GM19468 (cell line): ENCODE results near the gene ARIH2.

Experiments
- ATAC-seq: cut with Tn5 transposase; IDR thresholded peaks from one replicate; pipeline ENCODE4 v1.9.1; 2021; ENCODE audit warnings: mild to moderate bottlenecking, moderate library complexity, moderate number of reproducible peaks; ENCODE audit not compliant: unreplicated experiment; ENCODE audit errors: extremely low read depth

Gene ARIH2

GRCh38 chr3:48927928-48928327 lies 9.3 kb downstream of the ARIH2 start:
- ATAC-seq, result no peak

GRCh38 chr3:48928679-48929078 lies 10.0 kb downstream of the ARIH2 start:
- ATAC-seq, result no peak

GRCh38 chr3:48929358-48930035 lies 10.9 kb downstream of the ARIH2 start:
- ATAC-seq, result no peak

GRCh38 chr3:48930590-48930989 lies 11.9 kb downstream of the ARIH2 start:
- ATAC-seq, result no peak

- no peak for ATAC-seq
These were observed 13.4 kb downstream of the ARIH2 start for GRCh38 chr3:48931944-48932580.

GRCh38 chr3:48934333-48934991 lies 15.8 kb downstream of the ARIH2 start:
- ATAC-seq, result no peak

- ATAC-seq, result no peak
These were observed 16.9 kb downstream of the ARIH2 start for GRCh38 chr3:48935530-48935929.

- ATAC-seq, result no peak
These were observed 19.5 kb downstream of the ARIH2 start for GRCh38 chr3:48938156-48938555.

GRCh38 chr3:48938689-48939088 lies 20.0 kb downstream of the ARIH2 start:
- no peak for ATAC-seq

- no peak for ATAC-seq
These were observed 26.8 kb downstream of the ARIH2 start for GRCh38 chr3:48945432-48945831.

- no peak for ATAC-seq
These were observed 27.4 kb downstream of the ARIH2 start for GRCh38 chr3:48945891-48946549.

- ATAC-seq, result no peak
These were observed 30.7 kb downstream of the ARIH2 start for GRCh38 chr3:48949376-48949717.

- ATAC-seq, result no peak
These were observed 31.4 kb downstream of the ARIH2 start for GRCh38 chr3:48950051-48950450.

GRCh38 chr3:48951764-48952163 lies 33.1 kb downstream of the ARIH2 start:
- no peak for ATAC-seq

GRCh38 chr3:48952510-48953118 lies 34.0 kb downstream of the ARIH2 start:
- no peak for ATAC-seq

GRCh38 chr3:48957006-48957705 lies 38.5 kb downstream of the ARIH2 start:
- no peak for ATAC-seq

- no peak for ATAC-seq
These were observed 42.3 kb downstream of the ARIH2 start for GRCh38 chr3:48960841-48961413.

GRCh38 chr3:48962340-48962739 lies 43.7 kb downstream of the ARIH2 start:
- no peak for ATAC-seq

GRCh38 chr3:48962939-48963338 lies 44.3 kb downstream of the ARIH2 start:
- no peak for ATAC-seq

GRCh38 chr3:48963591-48963990 lies 44.9 kb downstream of the ARIH2 start:
- ATAC-seq, result no peak
